Suprapubic skin (tissue), 4 donors: ENCODE data around the gene CSTPP1. TPM values are rescaled to one million over a fixed set of nuclear protein-coding genes. Genes with fewer than 3 reads are reported as not detected.

Experiments used
- DNase-seq, 2 donors: peaks; one replicate each; pipeline ENCODE4 v3.0.0-alpha.2; 2019; ENCODE audit warnings: low spot score in 2 of 2
- H3K27ac ChIP-seq: fragments of 200-600 bp; sonication (generic); one replicate; pipeline ENCODE4 v1.5.1; 2019
- H3K27me3 ChIP-seq: fragments of 200-600 bp; sonication (generic); one replicate; pipeline ENCODE4 v1.5.1; 2019
- H3K36me3 ChIP-seq: fragments of 200-600 bp; sonication (generic); one replicate; pipeline ENCODE4 v1.5.1; 2019
- H3K4me1 ChIP-seq: fragments of 200-600 bp; sonication (generic); one replicate; pipeline ENCODE4 v1.5.1; 2019
- H3K4me3 ChIP-seq: fragments of 200-600 bp; sonication (generic); one replicate; pipeline ENCODE4 v1.5.1; 2019; ENCODE audit warnings: mild to moderate bottlenecking
- H3K9me3 ChIP-seq: fragments of 200-600 bp; sonication (generic); one replicate; pipeline ENCODE4 v1.5.1; 2019
- EP300 ChIP-seq: sonication (generic); formaldehyde crosslinking; IDR thresholded peaks from one replicate; pipeline ENCODE4 v1.6.1; 2017; ENCODE audit warnings: antibody characterized with exemption
- POLR2A ChIP-seq, 2 donors: fragments of 450-650 bp; IDR thresholded peaks; one replicate each; pipeline ENCODE4 v1.6.1; 2017; ENCODE audit warnings: antibody characterized with exemption in 2 of 2, mild to moderate bottlenecking in 2 of 2, moderate library complexity in 2 of 2
- POLR2AphosphoS5 ChIP-seq, 3 donors: sonication (generic); formaldehyde crosslinking; IDR thresholded peaks; one replicate each; pipeline ENCODE4 v1.6.1; 2017; ENCODE audit warnings: antibody characterized with exemption in 3 of 3
- WGBS: methylation state at CpG from one replicate; pipeline ENCODE4 v1.1.5; 2018; 5-methylcytosine and 5-hydroxymethylcytosine counted together
- total RNA-seq, 4 donors: library from RNA; depleted of rRNA; stranded (reverse); fragments of >200 nt; gene quantifications; one replicate each; pipeline ENCODE4 v1.1.0, GENCODE V29; 2016
- TF ChIP-seq, protein P1 (sequence below), 2 donors: fragments of 200-600 bp in 1 of 2; fragments of 450-650 bp in 1 of 2; sonication (generic) in 1 of 2; IDR thresholded peaks; one replicate each; pipeline ENCODE4 v1.5.1; 2016 to 2019; ENCODE audit warnings: antibody characterized with exemption in 2 of 2, mild to moderate bottlenecking in 1 of 2, moderate library complexity in 1 of 2

The CSTPP1 gene
- total RNA-seq, 4 donors from 2014 or later = 34.9 to 117 (median 48.1) TPM

GRCh38 chr11:47124675-47125074 lies 188.1 kb downstream of the CSTPP1 start:
- no peak for DNase-seq
- H3K27me3 ChIP-seq = no peaks in the 10 kb centered on the region
- 35% methylated on average over 1 of the region's 1 CpG for WGBS
- H3K27ac ChIP-seq = no peak overlapping the region
- no peaks in the 10 kb centered on the region for H3K36me3 ChIP-seq
- H3K4me1 ChIP-seq = peaks cover 2% of the 10 kb centered on the region
- H3K4me3 ChIP-seq = no peak overlapping the region
- TF ChIP-seq, protein P1, sequence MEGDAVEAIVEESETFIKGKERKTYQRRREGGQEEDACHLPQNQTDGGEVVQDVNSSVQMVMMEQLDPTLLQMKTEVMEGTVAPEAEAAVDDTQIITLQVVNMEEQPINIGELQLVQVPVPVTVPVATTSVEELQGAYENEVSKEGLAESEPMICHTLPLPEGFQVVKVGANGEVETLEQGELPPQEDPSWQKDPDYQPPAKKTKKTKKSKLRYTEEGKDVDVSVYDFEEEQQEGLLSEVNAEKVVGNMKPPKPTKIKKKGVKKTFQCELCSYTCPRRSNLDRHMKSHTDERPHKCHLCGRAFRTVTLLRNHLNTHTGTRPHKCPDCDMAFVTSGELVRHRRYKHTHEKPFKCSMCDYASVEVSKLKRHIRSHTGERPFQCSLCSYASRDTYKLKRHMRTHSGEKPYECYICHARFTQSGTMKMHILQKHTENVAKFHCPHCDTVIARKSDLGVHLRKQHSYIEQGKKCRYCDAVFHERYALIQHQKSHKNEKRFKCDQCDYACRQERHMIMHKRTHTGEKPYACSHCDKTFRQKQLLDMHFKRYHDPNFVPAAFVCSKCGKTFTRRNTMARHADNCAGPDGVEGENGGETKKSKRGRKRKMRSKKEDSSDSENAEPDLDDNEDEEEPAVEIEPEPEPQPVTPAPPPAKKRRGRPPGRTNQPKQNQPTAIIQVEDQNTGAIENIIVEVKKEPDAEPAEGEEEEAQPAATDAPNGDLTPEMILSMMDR (IDR thresholded peaks at IDR 0.05) = no peak
- no peak for TF ChIP-seq POLR2A (IDR thresholded peaks at IDR 0.05)
- no peak for TF ChIP-seq POLR2AphosphoS5 (IDR thresholded peaks at IDR 0.05)
- TF ChIP-seq EP300 = no peak
- no peaks in the 10 kb centered on the region for H3K9me3 ChIP-seq

GRCh38 chr11:47125083-47125482 lies 188.5 kb downstream of the CSTPP1 start:
- TF ChIP-seq EP300 (no peak), POLR2A (IDR thresholded peaks at IDR 0.05) (no peak), POLR2AphosphoS5 (IDR thresholded peaks at IDR 0.05) (no peak)
- TF ChIP-seq, protein P1 (IDR thresholded peaks at IDR 0.05) = no peak
- DNase-seq = no peak
- 84% methylated on average over 7 of the region's 7 CpGs for WGBS
- no peaks in the 10 kb centered on the region for H3K36me3 ChIP-seq
- no peak overlapping the region for H3K27ac ChIP-seq
- no peaks in the 10 kb centered on the region for H3K27me3 ChIP-seq
- H3K4me3 ChIP-seq = no peak overlapping the region
- H3K9me3 ChIP-seq = no peaks in the 10 kb centered on the region
- H3K4me1 ChIP-seq = peaks cover 2% of the 10 kb centered on the region

DNA sequence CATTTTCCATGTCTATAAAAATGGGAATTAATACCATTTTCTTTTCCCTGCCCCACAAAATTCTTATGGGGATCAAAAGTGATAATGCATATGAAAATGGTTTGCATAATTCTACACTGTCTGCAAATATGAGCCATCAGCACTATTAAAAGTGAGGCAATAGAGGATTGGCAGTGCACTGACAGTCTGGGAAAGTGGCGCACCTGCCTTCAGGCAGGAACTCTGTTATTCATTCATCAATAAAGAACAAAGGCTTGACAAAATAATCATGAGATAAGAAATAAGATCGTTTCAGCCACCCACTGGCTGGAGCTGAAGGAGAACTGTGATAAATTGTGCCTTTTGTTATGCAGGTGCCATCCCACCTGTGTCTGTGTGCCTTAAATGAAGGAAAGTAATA lies 190.7 kb downstream of the CSTPP1 start:
- DNase-seq = no peak
- Histone ChIP-seq H3K9me3 (no peaks in the 10 kb centered on the region), H3K4me1 (peaks cover 2% of the 10 kb centered on the region), H3K4me3 (no peak overlapping the region), H3K36me3 (no peaks in the 10 kb centered on the region), H3K27me3 (no peaks in the 10 kb centered on the region), H3K27ac (no peak overlapping the region)
- TF ChIP-seq EP300 (no peak), POLR2AphosphoS5 (IDR thresholded peaks at IDR 0.05) (no peak), POLR2A (IDR thresholded peaks at IDR 0.05) (no peak)
- TF ChIP-seq, protein P1 (IDR thresholded peaks at IDR 0.05) = no peak
- 45% methylated on average over 2 of the region's 2 CpGs for WGBS

GRCh38 chr11:47130543-47130942 lies 194.0 kb downstream of the CSTPP1 start:
- no peaks in the 10 kb centered on the region for H3K9me3 ChIP-seq
- DNase-seq = no peak
- TF ChIP-seq POLR2A (IDR thresholded peaks at IDR 0.05) = no peak
- TF ChIP-seq, protein P1 (IDR thresholded peaks at IDR 0.05) = no peak
- no peak for TF ChIP-seq EP300
- TF ChIP-seq POLR2AphosphoS5 (IDR thresholded peaks at IDR 0.05) = no peak
- no peak overlapping the region for H3K4me3 ChIP-seq
- no peaks in the 10 kb centered on the region for H3K36me3 ChIP-seq
- H3K27ac ChIP-seq = no peak overlapping the region
- H3K27me3 ChIP-seq = no peaks in the 10 kb centered on the region
- peaks cover 2% of the 10 kb centered on the region for H3K4me1 ChIP-seq
- WGBS = 79% methylated on average over 3 of the region's 3 CpGs

- no peaks in the 10 kb centered on the region for H3K27me3 ChIP-seq
- 98% methylated on average over 2 of the region's 2 CpGs for WGBS
- H3K4me1 ChIP-seq = peaks cover 2% of the 10 kb centered on the region
- no peak for DNase-seq
- no peaks in the 10 kb centered on the region for H3K9me3 ChIP-seq
- TF ChIP-seq POLR2A (IDR thresholded peaks at IDR 0.05) (no peak), EP300 (no peak)
- TF ChIP-seq, protein P1 (IDR thresholded peaks at IDR 0.05) = no peak
- H3K27ac ChIP-seq = no peak overlapping the region
- no peak overlapping the region for H3K4me3 ChIP-seq
- H3K36me3 ChIP-seq = no peaks in the 10 kb centered on the region
Observed at GRCh38 chr11:47131136-47131535, 194.6 kb downstream of the CSTPP1 start.
